HUES48 (cell line): ENCODE measurements around the gene UTP3.
"Not testable (repeated sequence)": the region's sequence is repeated elsewhere in the genome, so short reads cannot be mapped to it uniquely, and the experiment has no call there.

ENCODE experiments used
- H3K27ac ChIP-seq: one replicate; pipeline ENCODE4 v1.7.0; 2013; ENCODE audit warnings: low read depth, low read length, inconsistent platforms
- H3K27me3 ChIP-seq: 2 replicates; pipeline ENCODE4 v1.6.1; 2013; ENCODE audit warnings: mild to moderate bottlenecking, low read length; ENCODE audit not compliant: control insufficient read depth, insufficient read depth
- H3K36me3 ChIP-seq: 2 replicates; pipeline ENCODE4 v1.6.1; 2013; ENCODE audit warnings: low read length; ENCODE audit not compliant: control insufficient read depth, insufficient read depth
- H3K4me1 ChIP-seq: 2 replicates; pipeline ENCODE4 v1.6.1; 2013; ENCODE audit warnings: mild to moderate bottlenecking, low read length; ENCODE audit not compliant: control insufficient read depth, insufficient read depth
- H3K4me3 ChIP-seq: 2 replicates; pipeline ENCODE4 v1.5.1; 2013; ENCODE audit warnings: mild to moderate bottlenecking, low read depth, low read length
- H3K9ac ChIP-seq: 2 replicates; pipeline ENCODE4 v1.6.1; 2013; ENCODE audit warnings: mild to moderate bottlenecking, low read depth, low read length, moderate library complexity
- H3K9me3 ChIP-seq: 2 replicates; pipeline ENCODE4 v1.6.1; 2013; ENCODE audit warnings: low read length; ENCODE audit not compliant: control insufficient read depth, insufficient read depth

The UTP3 gene, protein sequence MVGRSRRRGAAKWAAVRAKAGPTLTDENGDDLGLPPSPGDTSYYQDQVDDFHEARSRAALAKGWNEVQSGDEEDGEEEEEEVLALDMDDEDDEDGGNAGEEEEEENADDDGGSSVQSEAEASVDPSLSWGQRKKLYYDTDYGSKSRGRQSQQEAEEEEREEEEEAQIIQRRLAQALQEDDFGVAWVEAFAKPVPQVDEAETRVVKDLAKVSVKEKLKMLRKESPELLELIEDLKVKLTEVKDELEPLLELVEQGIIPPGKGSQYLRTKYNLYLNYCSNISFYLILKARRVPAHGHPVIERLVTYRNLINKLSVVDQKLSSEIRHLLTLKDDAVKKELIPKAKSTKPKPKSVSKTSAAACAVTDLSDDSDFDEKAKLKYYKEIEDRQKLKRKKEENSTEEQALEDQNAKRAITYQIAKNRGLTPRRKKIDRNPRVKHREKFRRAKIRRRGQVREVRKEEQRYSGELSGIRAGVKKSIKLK

GRCh38 chr4:70687821-70688794, at the start of gene UTP3:
Gene UTP3 (plus strand): TSS chr4:70688532. CDS start chr4:70688678, 146 bp downstream.
- peak within 1 kb of the TSS; percentile 96 for H3K27ac ChIP-seq
- H3K36me3 ChIP-seq: peaks cover 13% of the 10 kb centered on the region
- H3K9me3 ChIP-seq: no peaks in the 10 kb centered on the region
- peak within 1 kb of the TSS; percentile 94 for H3K4me3 ChIP-seq
- H3K9ac ChIP-seq: peak within 1 kb of the TSS; percentile 87
- H3K4me1 ChIP-seq: peaks cover 8% of the 10 kb centered on the region; the same call in 1 of the 2 replicates
- no peaks in the 10 kb centered on the region for H3K27me3 ChIP-seq

DNA sequence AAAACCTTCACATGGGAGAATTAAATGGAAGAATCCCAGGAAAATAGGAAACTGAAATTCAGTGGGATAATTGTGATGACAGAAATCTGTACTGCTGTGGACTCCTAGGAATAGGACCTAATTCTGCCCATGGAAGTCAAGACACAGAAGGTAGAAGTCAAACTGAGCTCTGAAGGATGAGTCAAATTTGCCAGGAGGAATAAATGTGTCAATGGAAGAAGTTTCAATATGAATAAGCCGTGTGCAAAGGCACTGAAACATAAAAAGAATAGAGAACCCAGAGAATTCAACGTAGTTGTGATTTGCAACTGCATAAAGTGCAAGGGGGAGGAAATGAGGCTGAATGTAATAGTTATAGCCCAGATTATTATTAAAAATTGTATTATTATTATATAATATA, 48.1 kb upstream of the UTP3 start:
- Histone ChIP-seq H3K9ac (no peak overlapping the region), H3K27ac (no peak overlapping the region), H3K27me3 (no peaks in the 10 kb centered on the region), H3K36me3 (no peaks in the 10 kb centered on the region), H3K4me1 (no peaks in the 10 kb centered on the region), H3K9me3 (no peaks in the 10 kb centered on the region), H3K4me3 (no peak overlapping the region)

- H3K9ac ChIP-seq, H3K36me3 ChIP-seq, H3K4me1 ChIP-seq, H3K27ac ChIP-seq, H3K4me3 ChIP-seq, H3K9me3 ChIP-seq, H3K27me3 ChIP-seq: not testable (repeated sequence)
Measured at GRCh38 chr4:70650741-70651140, 37.6 kb upstream of the UTP3 start.

DNA sequence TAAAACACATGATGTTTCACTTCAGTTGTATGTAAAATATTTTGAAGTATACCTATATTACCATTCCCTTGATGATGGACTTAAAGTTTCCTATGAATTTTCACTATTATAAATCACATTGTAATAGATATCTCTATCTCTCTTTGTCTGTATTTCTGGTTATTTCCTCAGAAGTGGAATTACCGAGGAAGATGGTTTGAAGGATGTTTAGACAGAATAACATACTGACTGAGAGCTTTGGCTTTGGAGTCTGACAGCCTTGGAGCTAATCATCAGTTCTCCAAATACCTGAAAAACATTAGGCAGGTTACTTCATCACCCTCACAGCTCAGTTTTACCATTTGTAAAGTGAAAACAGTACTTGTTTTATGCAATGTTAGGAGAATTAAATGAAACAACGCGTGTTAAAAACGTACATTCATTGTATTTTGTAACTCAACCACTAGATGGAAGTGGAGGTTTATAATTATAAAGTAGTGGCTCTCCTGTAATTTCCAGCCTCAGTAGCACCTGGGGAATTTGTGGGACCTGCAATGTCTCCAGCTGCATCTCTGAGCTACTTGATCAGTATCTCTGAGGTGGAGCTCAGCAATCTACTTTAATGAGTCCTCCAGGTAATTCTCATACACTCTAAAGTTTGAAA, 36.3 kb upstream of the UTP3 start:
- Histone ChIP-seq H3K9ac (no peak overlapping the region), H3K9me3 (no peaks in the 10 kb centered on the region), H3K27me3 (no peaks in the 10 kb centered on the region), H3K27ac (no peak overlapping the region), H3K4me1 (no peaks in the 10 kb centered on the region), H3K36me3 (no peaks in the 10 kb centered on the region), H3K4me3 (no peak overlapping the region)

GRCh38 chr4:70654605-70655011, 33.7 kb upstream of the UTP3 start:
- no peak overlapping the region for H3K4me3 ChIP-seq
- no peaks in the 10 kb centered on the region for H3K4me1 ChIP-seq
- H3K27ac ChIP-seq: no peak overlapping the region
- H3K36me3 ChIP-seq: no peaks in the 10 kb centered on the region
- H3K9ac ChIP-seq: no peak overlapping the region
- no peaks in the 10 kb centered on the region for H3K9me3 ChIP-seq
- no peaks in the 10 kb centered on the region for H3K27me3 ChIP-seq

DNA sequence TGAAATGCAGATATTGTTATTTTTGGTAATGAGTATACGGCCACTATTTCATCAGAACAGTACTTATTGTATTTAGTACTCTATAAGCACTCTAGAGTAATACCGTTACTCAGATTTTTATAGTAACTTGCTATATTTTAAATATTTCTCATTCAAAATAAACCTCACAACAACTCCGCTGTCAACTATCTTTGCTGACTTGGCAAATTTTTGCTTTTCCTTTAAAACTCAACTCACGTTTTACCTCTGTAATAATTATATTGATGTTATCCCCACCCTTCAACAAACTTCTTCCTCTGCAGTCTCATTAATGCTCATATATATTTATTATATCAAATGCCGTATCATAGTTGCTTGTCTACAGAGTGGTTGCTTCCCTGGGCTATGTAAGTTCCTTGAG, 31.0 kb upstream of the UTP3 start:
- no peaks in the 10 kb centered on the region for H3K9me3 ChIP-seq
- no peaks in the 10 kb centered on the region for H3K36me3 ChIP-seq
- no peaks in the 10 kb centered on the region for H3K27me3 ChIP-seq
- no peaks in the 10 kb centered on the region for H3K4me1 ChIP-seq
- H3K27ac ChIP-seq: no peak overlapping the region
- H3K9ac ChIP-seq: no peak overlapping the region
- H3K4me3 ChIP-seq: no peak overlapping the region

GRCh38 chr4:70658418-70658817, 29.9 kb upstream of the UTP3 start:
- no peaks in the 10 kb centered on the region for H3K9me3 ChIP-seq
- H3K9ac ChIP-seq: no peak overlapping the region
- H3K4me3 ChIP-seq: no peak overlapping the region
- H3K4me1 ChIP-seq: no peaks in the 10 kb centered on the region
- no peak overlapping the region for H3K27ac ChIP-seq
- no peaks in the 10 kb centered on the region for H3K36me3 ChIP-seq
- no peaks in the 10 kb centered on the region for H3K27me3 ChIP-seq

- no peak overlapping the region for H3K4me3 ChIP-seq
Measured at GRCh38 chr4:70660106-70660505, 28.2 kb upstream of the UTP3 start.

GRCh38 chr4:70661309-70661922, 26.9 kb upstream of the UTP3 start:
- not testable (repeated sequence) for H3K27ac ChIP-seq, H3K9ac ChIP-seq, H3K27me3 ChIP-seq, H3K36me3 ChIP-seq, H3K4me1 ChIP-seq, H3K9me3 ChIP-seq, H3K4me3 ChIP-seq

More at GRCh38 chr4:70660106-70660505, 28.2 kb upstream of the UTP3 start:
- no peaks in the 10 kb centered on the region for H3K27me3 ChIP-seq
- no peaks in the 10 kb centered on the region for H3K36me3 ChIP-seq
- H3K9me3 ChIP-seq: no peaks in the 10 kb centered on the region
- no peak overlapping the region for H3K9ac ChIP-seq
- no peaks in the 10 kb centered on the region for H3K4me1 ChIP-seq
- H3K27ac ChIP-seq: no peak overlapping the region

DNA sequence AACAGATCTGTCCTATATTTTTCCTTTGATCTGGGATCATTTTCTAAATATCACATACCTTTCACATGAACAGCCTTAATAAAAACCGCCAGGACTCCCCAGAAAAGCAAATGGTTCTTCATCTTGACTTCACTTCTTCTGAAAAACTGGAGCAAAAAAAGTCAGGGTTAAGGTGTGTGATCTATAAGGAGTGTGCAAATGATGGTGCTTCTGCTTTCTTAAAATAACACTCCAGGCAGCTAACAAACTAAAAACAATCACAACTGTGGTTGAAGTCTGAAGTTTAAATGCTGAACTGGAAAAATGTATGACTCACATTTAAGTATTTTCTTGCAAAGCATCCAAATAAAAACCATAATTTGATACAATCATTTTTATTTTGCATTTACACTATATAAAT, 22.0 kb upstream of the UTP3 start, which contains the start of gene JCHAIN:
TSS of gene JCHAIN (minus strand) at position 140 of the 400 bp plus-strand sequence. CDS start at position 122, 18 bp downstream.
- Histone ChIP-seq H3K9me3 (no peaks in the 10 kb centered on the region), H3K4me1 (no peaks in the 10 kb centered on the region), H3K27ac (no peak within 1 kb of the TSS), H3K27me3 (no peaks in the 10 kb centered on the region), H3K9ac (no peak within 1 kb of the TSS), H3K36me3 (no peaks in the 10 kb centered on the region), H3K4me3 (no peak within 1 kb of the TSS)
